Stimulated activated CD8-positive, alpha-beta memory T cell treated with anti-CD3 and anti-CD28 coated beads, Interleukin-4, amount 100 ng/mL, for 1 hour (primary cell): Measurements from ENCODE around the gene PTDSS2.
"Not testable (repeated sequence)": the region's sequence is repeated elsewhere in the genome, so short reads cannot be mapped to it uniquely, and the experiment has no call there.

Source experiments
- DNase-seq, 2 donors: peaks; one replicate each; pipeline ENCODE4 v3.0.0-alpha.2; 2020; ENCODE audit warnings: low read depth in 2 of 2, low spot score in 1 of 2

Gene PTDSS2

GRCh38 chr11:468493-468892, 18.4 kb downstream of the PTDSS2 start:
- no peak for DNase-seq

GRCh38 chr11:469026-469683, 19.1 kb downstream of the PTDSS2 start:
- DNase-seq: not testable (repeated sequence)

GRCh38 chr11:469684-470560, 19.8 kb downstream of the PTDSS2 start:
- no peak for DNase-seq

GRCh38 chr11:471468-472145, 21.5 kb downstream of the PTDSS2 start:
- DNase-seq: no peak

- DNase-seq: no peak
These were observed 22.2 kb downstream of the PTDSS2 start for GRCh38 chr11:472272-472671.

- no peak for DNase-seq
These were observed 22.7 kb downstream of the PTDSS2 start for GRCh38 chr11:472816-473215.

GRCh38 chr11:473415-473814, 23.3 kb downstream of the PTDSS2 start:
- no peak for DNase-seq

GRCh38 chr11:473962-474785, 24.1 kb downstream of the PTDSS2 start:
- no peak for DNase-seq

GRCh38 chr11:474914-475506, 24.9 kb downstream of the PTDSS2 start:
- no peak for DNase-seq

GRCh38 chr11:475941-476340, 25.9 kb downstream of the PTDSS2 start:
- no peak for DNase-seq

- no peak for DNase-seq
These were observed 26.3 kb downstream of the PTDSS2 start for GRCh38 chr11:476416-476815.

GRCh38 chr11:477052-477715, 27.1 kb downstream of the PTDSS2 start:
- DNase-seq: no peak

GRCh38 chr11:479311-479710, 29.2 kb downstream of the PTDSS2 start:
- no peak for DNase-seq

- DNase-seq: no peak
These were observed 34.5 kb downstream of the PTDSS2 start for GRCh38 chr11:484616-485015.

GRCh38 chr11:486189-486588, 36.1 kb downstream of the PTDSS2 start:
- no peak for DNase-seq

- DNase-seq: no peak
These were observed 37.5 kb downstream of the PTDSS2 start for GRCh38 chr11:487571-488021.

GRCh38 chr11:488062-488461, 38.0 kb downstream of the PTDSS2 start:
- no peak for DNase-seq

- no peak for DNase-seq
These were observed 38.5 kb downstream of the PTDSS2 start for GRCh38 chr11:488579-488978.

- DNase-seq: no peak
These were observed 38.9 kb downstream of the PTDSS2 start for GRCh38 chr11:488992-489391.

GRCh38 chr11:489610-490185, 39.6 kb downstream of the PTDSS2 start:
- DNase-seq: no peak
